ENCODE data around the gene WDR64. TPM values are rescaled to one million over a fixed set of nuclear protein-coding genes. Genes with fewer than 3 reads are reported as not detected.

WDR64 gene
- total and polyA plus RNA-seq, 2 of the 4 experiments (the other 2 are of a cell fraction), result not detected

DNA sequence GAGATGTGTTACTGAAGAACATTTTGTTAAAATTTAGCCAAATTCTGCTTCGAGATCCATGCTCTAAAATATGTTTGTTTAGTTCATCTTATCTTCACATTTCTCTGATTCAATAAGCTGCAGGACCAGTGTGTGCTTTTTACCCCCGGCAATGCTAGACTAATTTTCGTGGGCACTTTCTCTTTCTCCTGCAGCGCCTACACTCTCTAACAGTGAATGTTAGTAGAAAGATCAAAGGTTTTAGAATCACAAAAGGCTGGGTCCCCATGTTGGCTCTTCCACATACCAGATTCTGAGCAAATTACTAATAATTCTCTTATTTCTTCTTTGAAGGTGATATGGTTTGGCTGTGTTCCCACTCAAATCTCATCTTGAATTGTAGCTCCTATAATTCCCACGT, 20.4 kb upstream of the WDR64 start:
- Histone ChIP-seq H4K5ac (ENCODE audit: low read depth, low read length) (no peak overlapping the region), H3K4me2 (ENCODE audit: low read depth, low read length) (no peak overlapping the region), H3K23ac (ENCODE audit: low read depth, low read length) (no peak overlapping the region), H2BK15ac (ENCODE audit: low read depth, low read length) (no peak overlapping the region), H2BK5ac (ENCODE audit: low read depth, low read length, poor library complexity, severe bottlenecking) (no peak overlapping the region), H2AFZ (replicated peaks; ENCODE audit: low read length, poor library complexity) (no peak overlapping the region), H3K9me1 (ENCODE audit: insufficient read depth, low read length) (peaks cover under 1% of the 10 kb centered on the region; the same call in 1 of the 2 replicates), H3K36me3 (ENCODE audit: control insufficient read depth, insufficient read depth, low read length) (peaks cover 5% of the 10 kb centered on the region), H3K4ac (ENCODE audit: low read depth, low read length) (no peak overlapping the region), H3K14ac (replicated peaks; ENCODE audit: low read depth, low read length) (no peak overlapping the region), H3K27me3 (ENCODE audit: control insufficient read depth, insufficient read depth, low read length) (no peaks in the 10 kb centered on the region), H3K79me1 (ENCODE audit: low read depth in 1 of 2, low read length in 2 of 2) (peaks cover 4 to 18% of the 10 kb centered on the region in 2 experiments; a peak in 3 of 4 replicates), H3K4me1 (ENCODE audit: control insufficient read depth, insufficient read depth, low read length) (peaks cover 4% of the 10 kb centered on the region), H4K20me1 (ENCODE audit: insufficient read depth, low read length) (no peaks in the 10 kb centered on the region), H4K8ac (ENCODE audit: low read depth in 2 of 2, low read length in 2 of 2) (no peak overlapping the region), H3K9ac (ENCODE audit: low read depth, low read length) (no peak overlapping the region), H2BK120ac (ENCODE audit: low read depth, low read length) (no peak overlapping the region), H2AK9ac (replicated peaks; ENCODE audit: low read depth, low read length, poor library complexity) (no peak overlapping the region), H4K91ac (ENCODE audit: insufficient read depth, low read depth, low read length) (no peak overlapping the region), H3K9me3 (ENCODE audit: control insufficient read depth, insufficient read depth, low read length) (no peaks in the 10 kb centered on the region), H3K18ac (ENCODE audit: low read depth, low read length) (no peak overlapping the region), H3K27ac (ENCODE audit: insufficient read depth, low read length) (no peak overlapping the region), H2AK5ac (ENCODE audit: low read depth, low read length) (no peak overlapping the region), H3K4me3 (ENCODE audit: insufficient read depth, low read depth, low read length) (no peak overlapping the region), H3K56ac (ENCODE audit: extremely low read depth, insufficient read depth, low read length) (no peak overlapping the region), H2BK20ac (ENCODE audit: low read depth, low read length) (no peak overlapping the region)
- intact Hi-C loops (cut with micrococcal nuclease), result no loop called here
- BruUV-seq (replicated peaks), result no TSS peak
- ChIA-PET CTCF (no interaction called here), POLR2A (ENCODE audit: unreplicated experiment) (no interaction called here)
- in situ Hi-C loops (cut with MboI; ENCODE audit: low sequenced_read_pairs), result no loop called here
- dilution Hi-C loops (cut with HindIII; ENCODE audit: low sequenced_read_pairs, unreplicated experiment), result no loop called here
- WGBS, 2 experiments (ENCODE audit: extremely low coverage in 2 of 2, insufficient read length in 1 of 2), result no CpG with 5 or more reads among the region's 5 CpGs
- ATAC-seq (ENCODE audit: low read depth) (no peak), DNase-seq (no peak)
- TF ChIP-seq MXI1 (IDR thresholded peaks at IDR 0.05; ENCODE audit: borderline replicate concordance, low read depth, low read length) (no peak), BHLHE40 (IDR thresholded peaks at IDR 0.05; ENCODE audit: low read depth, low read length) (no peak)
- TF ChIP-seq, protein P1, sequence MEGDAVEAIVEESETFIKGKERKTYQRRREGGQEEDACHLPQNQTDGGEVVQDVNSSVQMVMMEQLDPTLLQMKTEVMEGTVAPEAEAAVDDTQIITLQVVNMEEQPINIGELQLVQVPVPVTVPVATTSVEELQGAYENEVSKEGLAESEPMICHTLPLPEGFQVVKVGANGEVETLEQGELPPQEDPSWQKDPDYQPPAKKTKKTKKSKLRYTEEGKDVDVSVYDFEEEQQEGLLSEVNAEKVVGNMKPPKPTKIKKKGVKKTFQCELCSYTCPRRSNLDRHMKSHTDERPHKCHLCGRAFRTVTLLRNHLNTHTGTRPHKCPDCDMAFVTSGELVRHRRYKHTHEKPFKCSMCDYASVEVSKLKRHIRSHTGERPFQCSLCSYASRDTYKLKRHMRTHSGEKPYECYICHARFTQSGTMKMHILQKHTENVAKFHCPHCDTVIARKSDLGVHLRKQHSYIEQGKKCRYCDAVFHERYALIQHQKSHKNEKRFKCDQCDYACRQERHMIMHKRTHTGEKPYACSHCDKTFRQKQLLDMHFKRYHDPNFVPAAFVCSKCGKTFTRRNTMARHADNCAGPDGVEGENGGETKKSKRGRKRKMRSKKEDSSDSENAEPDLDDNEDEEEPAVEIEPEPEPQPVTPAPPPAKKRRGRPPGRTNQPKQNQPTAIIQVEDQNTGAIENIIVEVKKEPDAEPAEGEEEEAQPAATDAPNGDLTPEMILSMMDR (conservative IDR thresholded peaks at IDR 0.05; ENCODE audit: low read depth, low read length), result no peak
